Heart right ventricle (tissue), 16 donors: ENCODE data around the gene ESPNL. TPM values are rescaled to one million over a fixed set of nuclear protein-coding genes. Genes with fewer than 3 reads are reported as not detected.

Experiments
- ATAC-seq, 8 donors: fragments of 200-7000 bp; cut with Tn5 transposase; one replicate each; pipeline ENCODE4 v1.9.1; 2020; ENCODE audit warnings: mild to moderate bottlenecking in 8 of 8, moderate library complexity in 8 of 8, moderate number of reproducible peaks in 1 of 8
- DNase-seq, 2 donors: peaks; one replicate each; pipeline ENCODE4 v3.0.0-alpha.2; 2020
- H3K27ac ChIP-seq, 10 donors: fragments of 200-600 bp; sonication (generic) in 2 of 10; one replicate each; pipeline versions ENCODE4 v1.5.0 to v1.8.0; 2020 to 2022; ENCODE audit warnings: mild to moderate bottlenecking in 3 of 10
- H3K27me3 ChIP-seq, 7 donors: fragments of 200-600 bp; one replicate each; pipeline ENCODE4 v1.8.0; 2021 to 2022; ENCODE audit warnings: mild to moderate bottlenecking in 2 of 7
- H3K36me3 ChIP-seq, 9 donors: fragments of 200-600 bp; sonication (generic) in 1 of 9; one replicate each; pipeline versions ENCODE4 v1.5.0 to v1.8.0; 2020 to 2022; ENCODE audit warnings: mild to moderate bottlenecking in 2 of 9
- H3K4me1 ChIP-seq, 9 donors: fragments of 200-600 bp; sonication (generic) in 1 of 9; one replicate each; pipeline versions ENCODE4 v1.5.0 to v1.8.0; 2020 to 2022; ENCODE audit warnings: mild to moderate bottlenecking in 4 of 9
- H3K4me3 ChIP-seq, 10 donors: fragments of 200-600 bp; sonication (generic) in 2 of 10; one replicate each; pipeline versions ENCODE4 v1.5.0 to v1.8.0; 2020 to 2022; ENCODE audit warnings: mild to moderate bottlenecking in 7 of 10, moderate library complexity in 2 of 10
- H3K9me3 ChIP-seq, 11 donors: fragments of 200-600 bp in 10 of 11; sonication (generic) in 2 of 11; one replicate each; pipeline versions ENCODE4 v1.5.0 to v1.8.0; 2013 to 2022; ENCODE audit warnings: mild to moderate bottlenecking in 2 of 11, control low read depth in 1 of 11, moderate library complexity in 1 of 11
- WGBS, 2 donors: extraction: QIAGEN DNeasy Blood & Tissue Kit; methylation state at CpG; one replicate each; pipeline ENCODE4 v1.1.7; 2013; ENCODE audit warnings: inconsistent platforms in 1 of 2; 5-methylcytosine and 5-hydroxymethylcytosine counted together
- intact Hi-C, 10 donors: fragments of 100-400 bp; cut with DNase I; formaldehyde crosslinking; loops; one replicate each; pipeline versions ENCODE4 v1.11.1 to v1.14.2; 2022
- polyA plus RNA-seq, 2 donors: library from polyadenylated mRNA; stranded (reverse); fragments of 200-250 nt; gene quantifications; one replicate each; pipeline ENCODE4 v1.2.3, GENCODE V29; 2013
- total RNA-seq, 10 donors: library from RNA; stranded (reverse); fragmentation: NEBNext Ultra II Directional in 3 of 10; extraction: Animal tissue kit (Norgen Biotek cat#: 25700) in 3 of 10; gene quantifications; one replicate each; pipeline versions ENCODE4 v1.2.1 to v1.2.4, GENCODE V29; 2021 to 2023
- TF ChIP-seq, protein P1 (sequence below), 9 donors: fragments of 200-600 bp; sonication (generic) in 2 of 9; IDR thresholded peaks; one replicate each; pipeline versions ENCODE4 v1.5.0 to v1.8.0; 2021 to 2022; ENCODE audit warnings: antibody characterized with exemption in 9 of 9, mild to moderate bottlenecking in 5 of 9, moderate library complexity in 1 of 9
- donor health status: Arrhythmogenic right ventricular cardiomyopathy.
- donor health status: ischemic (EF 13 %, LVEDD 7.1; RV severe dilation, severe dysfunction).
- donor health status: healthy with polysubstance abuse.
- donor health status: DM: no; HTN: yes; CAD: no.
- donor health status: DM: no; HTN: no; CAD: no.
- donor health status: ischemic (EF 25% LVEDD 6.9; RV normal size, moderate dysfunction).
- donor health status: ischemic (EF 25% LVEDD 5.7; RV mildly dilated, moderate dysfunction).
- donor health status: healthy.
- donor health status: DM: yes; HTN: yes; CAD: no.
- donor health status: Ischemic cardiomyopathy.
- donor health status: ischemic (EF 35%, LVEDD 5.7; RV mildly dilated, moderate dysfunction).
- donor health status: nonischemic (EF 11% LVEDD 7.7; RV severe dilation, severe dysfunction).
- donor health status: DM: yes; HTN: yes; CAD: no.
- donor health status: PGD.
- donor health status: ischemic (EF 29% LVEDD 5.4; RV normal size, mild dysfunction).
- donor health status: nonischemic (EF 23%, LVEDD 6.1; RV moderate dilation, normal function).

ESPNL gene
- total and polyA plus RNA-seq, 12 donors, result 0.01 to 1.7 (median 0.33) TPM; not detected in 2

DNA sequence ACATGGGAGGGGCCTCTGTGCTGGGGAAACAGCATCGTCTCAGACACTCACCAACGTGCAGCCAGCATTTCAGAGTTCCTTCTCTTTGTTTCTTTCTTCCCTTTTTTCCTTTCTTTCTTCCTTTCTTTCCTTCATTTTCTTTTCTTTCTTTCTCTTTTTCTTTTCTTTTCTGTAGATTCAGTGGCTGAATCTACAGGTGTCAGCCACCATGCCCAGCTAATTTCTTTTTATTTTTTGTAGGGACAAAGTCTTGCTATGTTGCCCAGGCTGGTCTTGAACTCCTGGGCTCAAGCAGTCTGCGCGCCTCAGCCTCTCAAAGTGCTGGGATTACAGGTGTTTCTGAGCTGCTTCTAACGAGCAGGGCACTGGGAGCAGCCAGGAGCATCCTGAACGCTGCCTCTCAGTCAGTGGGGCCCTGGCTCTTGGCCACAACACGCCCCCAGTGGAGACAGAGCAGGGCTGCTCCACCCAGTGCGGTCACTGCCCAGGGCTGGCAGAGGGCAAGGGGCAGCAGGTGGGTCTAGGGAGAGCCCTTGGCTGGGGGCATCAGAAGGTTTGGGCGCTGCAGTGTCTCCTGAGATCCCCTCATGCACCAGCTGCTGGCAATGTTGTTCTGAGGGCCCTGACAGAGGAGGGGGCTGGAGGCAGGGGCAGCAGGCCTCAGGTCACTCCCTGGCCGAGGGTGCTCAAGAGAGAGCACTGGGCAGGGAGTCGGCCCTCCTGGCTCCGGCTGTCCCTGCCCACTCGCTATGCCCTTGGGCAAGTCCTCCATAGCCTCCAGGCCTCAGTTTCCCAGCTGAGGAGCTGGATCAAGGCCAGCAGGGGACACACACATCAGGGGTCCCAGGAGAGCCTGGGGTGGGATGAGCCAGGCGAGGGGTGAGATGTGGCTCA, 33.6 kb downstream of the ESPNL start:
- Histone ChIP-seq H3K4me3 (no peak overlapping the region), H3K27me3 (no peaks in the 10 kb centered on the region), H3K9me3 (no peaks in the 10 kb centered on the region), H3K4me1 (peaks cover 3 to 25% (median 18%) of the 10 kb centered on the region in 9 donors), H3K36me3 (no peaks in the 10 kb centered on the region), H3K27ac (no peak overlapping the region)
- ATAC-seq (no peak), DNase-seq (peak in 1 of 2 donors; percentile 6)
- 69 to 75% methylated on average over 14 of the region's 14 CpGs for WGBS, 2 donors
- TF ChIP-seq, protein P1, sequence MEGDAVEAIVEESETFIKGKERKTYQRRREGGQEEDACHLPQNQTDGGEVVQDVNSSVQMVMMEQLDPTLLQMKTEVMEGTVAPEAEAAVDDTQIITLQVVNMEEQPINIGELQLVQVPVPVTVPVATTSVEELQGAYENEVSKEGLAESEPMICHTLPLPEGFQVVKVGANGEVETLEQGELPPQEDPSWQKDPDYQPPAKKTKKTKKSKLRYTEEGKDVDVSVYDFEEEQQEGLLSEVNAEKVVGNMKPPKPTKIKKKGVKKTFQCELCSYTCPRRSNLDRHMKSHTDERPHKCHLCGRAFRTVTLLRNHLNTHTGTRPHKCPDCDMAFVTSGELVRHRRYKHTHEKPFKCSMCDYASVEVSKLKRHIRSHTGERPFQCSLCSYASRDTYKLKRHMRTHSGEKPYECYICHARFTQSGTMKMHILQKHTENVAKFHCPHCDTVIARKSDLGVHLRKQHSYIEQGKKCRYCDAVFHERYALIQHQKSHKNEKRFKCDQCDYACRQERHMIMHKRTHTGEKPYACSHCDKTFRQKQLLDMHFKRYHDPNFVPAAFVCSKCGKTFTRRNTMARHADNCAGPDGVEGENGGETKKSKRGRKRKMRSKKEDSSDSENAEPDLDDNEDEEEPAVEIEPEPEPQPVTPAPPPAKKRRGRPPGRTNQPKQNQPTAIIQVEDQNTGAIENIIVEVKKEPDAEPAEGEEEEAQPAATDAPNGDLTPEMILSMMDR (IDR thresholded peaks at IDR 0.05), result no peak
- intact Hi-C loops, result loop anchor here in 1 of 10 donors (10.0 kb wide), 1 partner anchor 279 kb away; the partner anchor contains the start of gene RAMP1

DNA sequence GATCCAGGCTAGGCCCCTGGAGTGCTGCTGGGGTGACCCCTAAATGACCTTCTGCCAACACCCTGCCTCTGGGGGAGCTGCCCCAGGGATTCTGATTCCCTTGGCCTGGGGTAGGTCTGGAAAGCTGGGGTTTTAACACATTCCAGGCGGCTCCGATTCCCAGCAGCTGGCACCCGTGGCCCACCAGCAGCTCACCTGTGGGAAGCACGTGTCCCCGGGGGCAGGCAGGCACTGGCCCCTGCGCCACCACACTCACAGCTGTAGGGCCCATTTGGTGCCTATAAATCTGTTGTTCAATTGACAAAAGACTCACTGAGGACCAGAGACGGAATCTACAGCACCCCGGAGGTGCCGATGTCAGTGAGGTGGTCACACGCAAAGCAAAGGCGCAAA, 34.2 kb downstream of the ESPNL start:
- DNase-seq, result peak in 1 of 2 donors; percentile 2
- no peak overlapping the region for H3K4me3 ChIP-seq
- no peaks in the 10 kb centered on the region for H3K9me3 ChIP-seq
- H3K4me1 ChIP-seq, result peaks cover 3 to 31% (median 25%) of the 10 kb centered on the region in 9 donors
- peaks cover 0 to 2% (median 0%) of the 10 kb centered on the region in 7 donors for H3K27me3 ChIP-seq
- 92 to 96% methylated on average over 11 of the region's 11 CpGs for WGBS, 2 donors
- no peak overlapping the region for H3K27ac ChIP-seq
- TF ChIP-seq, protein P1 (IDR thresholded peaks at IDR 0.05), result no peak
- intact Hi-C loops, result loop anchor here in 1 of 10 donors (10.0 kb wide), 1 partner anchor 280 kb away; the partner anchor contains the start of gene RAMP1
- H3K36me3 ChIP-seq, result no peaks in the 10 kb centered on the region
- ATAC-seq, result no peak

DNA sequence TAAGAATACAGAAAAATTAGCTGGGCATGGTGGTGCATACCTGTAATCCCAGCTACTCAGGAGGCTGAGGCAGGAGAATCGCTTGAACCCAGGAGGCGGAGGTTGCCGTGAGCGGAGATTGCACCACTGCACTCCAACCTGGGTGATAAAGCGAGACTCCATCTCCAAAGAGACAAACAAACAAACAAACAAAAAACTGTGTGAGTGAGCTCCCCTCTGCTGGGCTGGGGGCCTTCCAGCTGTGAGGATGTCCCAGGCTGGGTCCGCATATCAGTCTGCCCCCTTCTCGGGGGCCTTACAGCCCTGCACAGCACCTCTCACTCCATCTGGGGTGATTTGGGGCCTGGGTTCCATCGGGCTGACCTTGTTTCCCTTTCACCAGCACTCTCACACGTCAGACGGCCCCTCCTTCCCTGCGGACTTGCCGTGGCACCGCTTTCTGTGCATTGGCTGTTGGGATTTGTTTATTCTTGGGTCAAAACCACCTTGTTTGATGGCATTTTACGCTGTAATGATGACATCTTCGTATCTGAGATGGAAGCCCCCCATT, 35.5 kb downstream of the ESPNL start:
- peaks cover 3 to 39% (median 28%) of the 10 kb centered on the region in 9 donors for H3K4me1 ChIP-seq
- ATAC-seq (no peak), DNase-seq (peak in 1 of 2 donors; percentile 5)
- H3K36me3 ChIP-seq, result peaks cover 0 to under 1% (median 0%) of the 10 kb centered on the region in 9 donors
- no peak overlapping the region for H3K4me3 ChIP-seq
- TF ChIP-seq, protein P1 (IDR thresholded peaks at IDR 0.05), result no peak
- intact Hi-C loops, result loop anchor here in 4 of 10 donors (5.0 to 10.0 kb wide), 3 partner anchors 168 to 281 kb away; partner anchors contain the start of genes RAMP1 (in 3 of the 4) and UBE2F (in 1 of the 4)
- no peak overlapping the region for H3K27ac ChIP-seq
- no peaks in the 10 kb centered on the region for H3K9me3 ChIP-seq
- WGBS, 2 donors, result 83 to 85% methylated on average over 15 of the region's 15 CpGs
- peaks cover 0 to 2% (median 0%) of the 10 kb centered on the region in 7 donors for H3K27me3 ChIP-seq
